ENCODE data around the gene OR4K17. TPM values are rescaled to one million over a fixed set of nuclear protein-coding genes. Genes with fewer than 3 reads are reported as not detected.
"Not testable (repeated sequence)": the region's sequence is repeated elsewhere in the genome, so short reads cannot be mapped to it uniquely, and the experiment has no call there.

OR4K17 gene, protein sequence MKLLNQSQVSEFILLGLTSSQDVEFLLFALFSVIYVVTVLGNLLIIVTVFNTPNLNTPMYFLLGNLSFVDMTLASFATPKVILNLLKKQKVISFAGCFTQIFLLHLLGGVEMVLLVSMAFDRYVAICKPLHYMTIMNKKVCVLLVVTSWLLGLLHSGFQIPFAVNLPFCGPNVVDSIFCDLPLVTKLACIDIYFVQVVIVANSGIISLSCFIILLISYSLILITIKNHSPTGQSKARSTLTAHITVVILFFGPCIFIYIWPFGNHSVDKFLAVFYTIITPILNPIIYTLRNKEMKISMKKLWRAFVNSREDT
- not detected in 2 replicates for total RNA-seq (2014; rRNA removed)
- polyA plus RNA-seq (2012): not detected

DNA sequence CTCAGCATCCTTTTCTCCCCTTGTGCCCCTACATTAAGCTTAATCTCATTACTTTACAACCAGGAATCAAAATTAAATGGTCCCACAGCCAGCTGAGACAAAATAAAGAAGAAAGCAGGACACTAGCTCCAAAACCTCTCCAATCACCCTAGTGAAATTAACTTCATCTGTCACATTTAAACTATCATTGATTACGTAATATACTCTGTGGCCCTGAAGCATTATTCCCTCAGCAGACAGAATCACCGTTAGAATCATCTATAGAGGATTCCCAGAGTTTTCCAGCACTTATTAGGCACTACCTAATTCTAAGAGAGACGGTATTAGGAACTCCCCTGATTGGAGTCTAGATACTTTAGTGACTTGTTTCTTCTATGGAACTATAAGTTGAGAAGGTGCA is at the start of gene OR4K17:
Gene OR4K17 (plus strand): TSS at position 302 of the 400 bp plus-strand sequence. CDS start 6,761 bp downstream, outside the sequence.
- DNase-seq (ENCODE audit: low read depth): no peak

DNA sequence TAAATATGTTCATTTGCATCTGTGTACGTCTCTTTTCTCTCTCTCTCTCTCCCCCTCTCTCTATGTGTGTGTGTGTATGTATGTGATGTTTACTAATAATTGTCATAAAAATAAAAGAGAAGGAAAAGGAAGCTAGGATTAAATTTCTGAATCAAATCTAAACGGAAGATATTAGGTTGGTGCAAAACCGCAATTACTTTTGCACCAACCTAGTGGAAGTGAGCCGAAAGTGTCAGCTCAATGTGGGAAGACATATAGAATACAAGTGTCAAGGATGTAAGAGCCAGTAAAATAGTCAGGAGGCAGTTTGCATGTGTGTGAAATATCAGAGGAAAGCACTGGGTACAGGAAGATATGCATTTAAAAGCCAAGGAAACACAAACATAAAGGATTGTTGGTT is 18.5 kb upstream of the OR4K17 start:
- no peak for DNase-seq (ENCODE audit: low read depth)

DNA sequence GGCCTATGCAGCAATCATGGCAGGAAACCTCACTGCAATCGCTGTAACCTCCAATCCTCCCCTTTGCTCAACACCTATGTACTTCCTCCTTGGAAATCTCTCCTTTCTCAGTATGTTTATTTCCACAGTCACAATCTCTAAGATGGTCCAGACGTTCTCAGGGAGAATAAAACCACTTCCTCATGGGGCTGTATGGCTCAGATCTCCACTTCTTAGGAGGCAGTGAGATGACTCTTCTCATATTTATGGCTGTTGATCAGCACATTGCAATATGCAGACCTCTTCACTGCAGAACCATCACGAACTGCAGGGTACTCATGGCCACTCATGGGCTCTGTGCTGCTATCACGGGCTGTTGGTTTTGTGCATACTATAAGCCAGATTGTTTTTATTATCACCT is 17.1 kb upstream of the OR4K17 start:
- DNase-seq (ENCODE audit: low read depth): no peak

DNA sequence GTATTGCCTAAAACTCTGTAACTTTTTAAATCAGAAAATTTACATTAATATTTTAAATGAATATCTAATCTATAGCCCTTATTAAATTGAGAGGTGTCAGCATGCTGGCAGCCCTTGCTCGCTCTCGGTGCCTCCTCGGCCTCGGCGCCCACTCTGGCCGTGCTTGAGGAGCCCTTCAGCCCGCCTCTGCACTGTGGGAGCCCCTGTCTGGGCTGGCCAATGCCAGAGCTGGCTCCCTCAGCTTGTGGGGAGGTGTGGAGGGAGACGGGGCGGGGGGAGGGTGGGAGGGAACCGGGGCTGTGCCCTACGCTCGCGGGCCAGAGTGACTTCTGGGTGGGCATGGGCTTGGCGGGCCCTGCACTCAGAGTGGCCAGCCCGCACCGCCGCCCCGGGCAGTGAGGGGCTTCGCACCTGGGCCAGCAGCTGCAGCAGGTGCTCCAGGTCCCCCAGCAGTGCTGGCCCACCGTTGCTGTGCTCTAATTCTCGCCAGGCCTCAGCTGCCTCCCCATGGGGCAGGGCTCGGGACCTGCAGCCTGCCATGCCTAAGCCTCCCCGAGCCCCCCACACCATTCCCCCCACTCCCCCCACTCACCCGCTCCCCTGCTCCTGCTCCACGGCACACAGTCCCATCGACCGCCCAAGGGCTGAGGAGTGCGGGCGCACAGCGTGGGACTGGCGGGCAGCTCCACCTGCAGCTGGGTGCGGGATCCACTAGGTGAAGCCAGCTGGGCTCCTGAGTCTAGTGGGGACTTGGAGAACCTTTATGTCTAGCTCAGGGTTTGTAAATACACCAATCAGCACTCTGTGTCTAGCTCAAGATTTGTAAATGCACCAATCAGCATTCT is 11.4 kb upstream of the OR4K17 start:
- not testable (repeated sequence) for DNase-seq (ENCODE audit: low read depth)

DNA sequence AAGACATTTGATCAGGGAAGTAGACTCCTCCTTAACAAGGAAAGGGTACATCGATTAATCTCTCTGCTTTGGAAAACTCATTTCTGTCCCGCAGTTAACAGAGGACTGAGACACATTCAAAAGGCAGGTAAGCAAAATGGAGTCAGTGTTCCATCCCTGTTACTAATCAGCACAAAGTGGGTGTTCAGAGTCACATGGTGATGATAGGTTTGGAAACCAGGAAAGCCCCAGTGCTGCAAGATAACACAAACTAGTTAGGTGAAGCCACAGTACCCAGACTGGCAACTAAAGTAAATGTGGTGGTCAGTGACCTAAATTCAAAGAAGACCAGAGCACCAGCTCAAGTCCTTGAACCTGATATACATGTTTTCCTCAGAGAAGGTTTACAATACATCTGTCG is 1.8 kb downstream of the OR4K17 start:
- DNase-seq (ENCODE audit: low read depth): no peak

DNA sequence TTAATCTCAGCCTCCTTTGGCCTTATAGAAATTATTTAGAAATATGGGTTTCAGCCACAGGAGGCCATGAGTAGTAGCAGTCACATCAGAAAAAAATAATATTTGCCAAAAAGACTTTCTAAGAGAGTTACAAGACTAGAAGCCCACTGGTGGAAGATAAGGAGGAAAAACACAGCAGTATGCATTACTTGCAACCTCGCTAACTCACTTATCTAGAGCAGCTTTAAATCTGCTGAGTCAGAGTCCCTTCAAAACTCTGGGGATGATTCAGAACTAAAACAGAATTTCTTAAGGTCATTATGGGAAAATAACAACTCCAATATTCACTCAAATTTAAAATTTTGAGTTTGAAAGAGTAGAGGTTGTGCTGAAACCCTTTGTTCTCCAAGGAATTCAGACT is 6.2 kb downstream of the OR4K17 start:
- DNase-seq (ENCODE audit: low read depth): no peak

DNA sequence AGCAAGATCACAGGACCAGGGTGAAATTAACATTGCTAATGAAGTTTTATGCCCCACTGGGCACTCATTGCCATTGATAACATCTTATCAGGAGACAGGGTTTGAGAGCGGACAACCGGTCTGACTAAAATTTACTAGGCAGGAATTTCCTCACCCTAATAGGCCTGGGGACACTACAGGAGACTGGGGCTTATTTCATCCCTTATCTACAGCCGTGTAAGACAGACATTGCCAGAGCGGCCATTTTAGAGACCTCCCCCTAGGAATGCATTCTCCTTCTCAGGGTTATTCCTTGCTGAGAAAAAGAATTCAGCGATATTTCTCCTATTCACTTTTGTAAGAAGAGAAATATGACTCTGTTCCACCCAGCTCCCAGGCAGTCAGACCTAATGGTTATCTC is 8.3 kb downstream of the OR4K17 start:
- DNase-seq (ENCODE audit: low read depth): no peak

DNA sequence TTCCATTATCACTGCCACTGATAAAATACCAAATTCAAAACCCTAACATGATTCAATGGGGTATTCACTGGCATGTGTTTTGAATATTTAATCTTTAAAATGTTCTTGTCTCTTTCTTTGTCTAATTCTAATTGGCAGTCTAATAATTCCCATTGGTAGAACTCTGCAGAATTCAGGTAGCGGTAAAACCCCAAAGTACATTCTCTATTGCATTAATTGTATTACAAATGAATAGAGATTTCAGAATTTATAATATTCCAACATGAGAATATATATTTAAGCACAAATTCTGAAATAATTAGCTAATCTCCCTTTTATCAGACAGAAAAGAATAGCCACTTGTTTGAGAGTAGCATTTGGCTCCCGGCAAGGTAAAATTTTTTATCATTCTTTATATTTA is 28.0 kb downstream of the OR4K17 start, which contains the start of gene OR4N5:
Gene OR4N5 (plus strand): TSS at position 301 of the 400 bp plus-strand sequence. CDS start 4,916 bp downstream, outside the sequence.
- DNase-seq (ENCODE audit: low read depth): no peak

DNA sequence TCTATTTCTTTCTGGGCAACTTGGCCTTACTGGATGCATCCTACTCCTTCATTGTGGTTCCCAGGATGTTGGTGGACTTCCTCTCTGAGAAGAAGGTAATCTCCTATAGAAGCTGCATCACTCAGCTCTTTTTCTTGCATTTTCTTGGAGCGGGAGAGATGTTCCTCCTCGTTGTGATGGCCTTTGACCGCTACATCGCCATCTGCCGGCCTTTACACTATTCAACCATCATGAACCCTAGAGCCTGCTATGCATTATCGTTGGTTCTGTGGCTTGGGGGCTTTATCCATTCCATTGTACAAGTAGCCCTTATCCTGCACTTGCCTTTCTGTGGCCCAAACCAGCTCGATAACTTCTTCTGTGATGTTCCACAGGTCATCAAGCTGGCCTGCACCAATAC is 33.4 kb downstream of the OR4K17 start:
- no peak for DNase-seq (ENCODE audit: low read depth)

DNA sequence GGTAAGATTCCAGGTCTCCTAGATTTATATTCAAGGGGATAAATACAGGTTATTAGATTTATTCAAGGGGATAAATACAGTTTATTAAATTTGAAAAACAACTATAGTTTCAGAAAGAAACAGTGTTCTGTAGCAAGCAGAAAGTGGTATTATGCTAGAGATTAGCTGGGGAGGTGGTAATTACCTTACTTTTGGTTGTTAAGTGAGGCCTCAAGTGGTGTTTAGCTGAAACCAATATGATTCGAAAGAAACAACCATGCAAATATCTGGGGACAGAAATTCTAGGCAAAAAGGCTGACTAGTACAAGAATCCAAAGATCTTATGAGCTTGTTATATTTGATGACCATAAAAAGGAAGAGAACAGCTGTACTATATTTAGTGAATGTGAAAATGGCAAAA is 34.3 kb downstream of the OR4K17 start:
- no peak for DNase-seq (ENCODE audit: low read depth)

DNA sequence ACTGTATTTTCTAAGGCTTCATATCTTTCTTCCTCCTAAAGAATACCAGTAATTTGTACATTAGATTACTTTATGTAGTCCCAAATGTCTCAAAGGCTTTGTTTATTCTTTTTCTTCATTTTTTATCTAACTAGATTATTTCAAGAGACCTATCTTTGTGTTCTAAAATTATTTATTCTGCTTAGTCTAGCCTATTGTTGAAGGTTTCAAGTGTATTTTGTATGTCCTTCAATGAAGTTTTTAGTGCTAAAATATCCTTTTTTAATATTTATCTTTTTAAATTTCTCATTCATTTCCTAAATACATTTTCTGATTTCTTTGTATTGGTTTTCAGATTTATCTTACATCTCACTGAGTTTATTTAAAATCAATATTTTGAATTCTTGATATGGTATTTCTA is 53.9 kb downstream of the OR4K17 start:
- no peak for DNase-seq (ENCODE audit: low read depth)

DNA sequence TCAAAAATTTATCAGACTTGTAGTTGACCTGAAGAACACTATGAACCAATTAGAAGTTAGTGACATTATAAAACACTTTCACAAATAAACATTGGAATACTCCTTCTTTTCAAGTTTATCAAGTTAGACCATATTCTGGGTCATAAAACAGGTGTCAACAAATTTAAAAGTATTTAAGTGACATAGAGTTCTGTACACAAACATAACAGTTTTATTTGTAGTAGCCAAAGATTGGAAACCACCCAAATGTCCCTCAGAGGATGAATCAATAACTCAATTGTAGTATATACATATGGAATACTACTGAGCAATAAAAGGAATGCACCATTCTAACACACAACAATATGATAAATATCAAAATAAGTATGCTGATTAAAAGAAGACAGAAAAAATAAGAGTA is 56.6 kb downstream of the OR4K17 start:
- no peak for DNase-seq (ENCODE audit: low read depth)

DNA sequence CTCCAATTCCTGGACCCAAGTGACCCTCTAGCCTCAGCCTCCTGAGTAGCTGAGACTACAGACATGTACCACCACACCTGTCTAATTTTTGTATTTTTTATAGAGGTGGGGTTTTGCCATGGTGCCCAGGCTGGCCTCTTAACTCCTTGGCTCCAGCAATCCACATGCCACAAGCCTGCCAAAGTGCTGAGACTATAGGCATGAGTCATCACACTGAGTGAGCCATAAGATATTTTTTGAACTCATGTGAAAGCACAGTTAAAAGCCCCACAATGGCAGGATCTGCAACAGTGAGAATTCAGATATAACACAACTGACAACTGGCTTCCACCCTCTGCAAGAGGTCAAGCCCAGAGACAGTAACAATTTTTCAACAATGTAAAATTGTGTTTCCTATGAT is 59.3 kb downstream of the OR4K17 start:
- peak; percentile 38 for DNase-seq (ENCODE audit: low read depth)

Other genes starting within 250 kb of the OR4K17 start
- not detected in 2 replicates for gene OR4K2, start 235.6 kb upstream of the OR4K17 start, total RNA-seq (2014; rRNA removed)
- gene OR4K5, start 190.1 kb upstream of the OR4K17 start, total RNA-seq (2014; rRNA removed): not detected in 2 replicates
- not detected in 2 replicates for gene OR4K1, start 179.8 kb upstream of the OR4K17 start, total RNA-seq (2014; rRNA removed)
- gene OR4K15, start 135.1 kb upstream of the OR4K17 start, total RNA-seq (2014; rRNA removed): not detected in 2 replicates
- gene OR4Q2, start 108.6 kb upstream of the OR4K17 start, total RNA-seq (2014; rRNA removed): not detected in 2 replicates
- not detected in 2 replicates for gene OR4K14, start 91.4 kb upstream of the OR4K17 start, total RNA-seq (2014; rRNA removed)
- not detected in 2 replicates for gene OR4K13, start 74.7 kb upstream of the OR4K17 start, total RNA-seq (2014; rRNA removed)
- not detected in 2 replicates for gene OR4L1, start 50.7 kb upstream of the OR4K17 start, total RNA-seq (2014; rRNA removed)
- gene OR4N5, start 28.1 kb downstream of the OR4K17 start, total RNA-seq (2014; rRNA removed): not detected in 2 replicates
- gene OR11G2, start 80.2 kb downstream of the OR4K17 start, total RNA-seq (2014; rRNA removed): not detected in 2 replicates
- gene OR11H6, start 113.0 kb downstream of the OR4K17 start, total RNA-seq (2014; rRNA removed): not detected in 2 replicates
- gene OR11H7, start 118.2 kb downstream of the OR4K17 start, total RNA-seq (2014; rRNA removed): not detected in 2 replicates
- not detected in 2 replicates for gene OR11H4, start 128.5 kb downstream of the OR4K17 start, total RNA-seq (2014; rRNA removed)
- 10.3 and 16.8 TPM in 2 replicates for gene TTC5, start 195.2 kb downstream of the OR4K17 start, total RNA-seq (2014; rRNA removed)
- 39.3 and 39.5 TPM in 2 replicates for gene CCNB1IP1, start 222.5 kb downstream of the OR4K17 start, total RNA-seq (2014; rRNA removed)
- gene PARP2, start 232.9 kb downstream of the OR4K17 start, total RNA-seq (2014; rRNA removed): 25.5 and 28.0 TPM in 2 replicates

Data from LHCN-M2 (cell line).